Bone marrow (tissue), 2 donors: Measurements from ENCODE around the gene TPST1.
"Not testable (repeated sequence)": the region's sequence is repeated elsewhere in the genome, so short reads cannot be mapped to it uniquely, and the experiment has no call there.

Experiments
- DNase-seq, 2 donors: peaks; one replicate each; lab custom pipeline; 2025; lab: John Stamatoyannopoulos, UW

TPST1 gene

DNA sequence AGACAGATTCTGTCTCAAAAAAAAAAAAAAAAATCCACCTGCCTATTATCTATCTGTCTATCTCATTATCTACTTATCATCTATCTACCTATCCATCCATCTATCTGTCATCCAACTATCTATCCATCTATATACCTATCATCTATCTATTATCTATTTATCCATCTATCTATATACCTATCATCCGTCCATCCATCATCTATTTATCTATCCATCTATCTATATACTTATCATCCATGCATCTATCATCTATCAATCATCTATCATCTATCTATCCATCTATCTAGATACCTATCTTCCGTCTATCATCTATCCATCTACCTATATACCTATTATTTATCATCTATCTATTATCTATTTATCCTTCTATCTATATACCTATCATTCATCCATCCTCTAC, 16.5 kb upstream of the TPST1 start:
- no peak for DNase-seq

DNA sequence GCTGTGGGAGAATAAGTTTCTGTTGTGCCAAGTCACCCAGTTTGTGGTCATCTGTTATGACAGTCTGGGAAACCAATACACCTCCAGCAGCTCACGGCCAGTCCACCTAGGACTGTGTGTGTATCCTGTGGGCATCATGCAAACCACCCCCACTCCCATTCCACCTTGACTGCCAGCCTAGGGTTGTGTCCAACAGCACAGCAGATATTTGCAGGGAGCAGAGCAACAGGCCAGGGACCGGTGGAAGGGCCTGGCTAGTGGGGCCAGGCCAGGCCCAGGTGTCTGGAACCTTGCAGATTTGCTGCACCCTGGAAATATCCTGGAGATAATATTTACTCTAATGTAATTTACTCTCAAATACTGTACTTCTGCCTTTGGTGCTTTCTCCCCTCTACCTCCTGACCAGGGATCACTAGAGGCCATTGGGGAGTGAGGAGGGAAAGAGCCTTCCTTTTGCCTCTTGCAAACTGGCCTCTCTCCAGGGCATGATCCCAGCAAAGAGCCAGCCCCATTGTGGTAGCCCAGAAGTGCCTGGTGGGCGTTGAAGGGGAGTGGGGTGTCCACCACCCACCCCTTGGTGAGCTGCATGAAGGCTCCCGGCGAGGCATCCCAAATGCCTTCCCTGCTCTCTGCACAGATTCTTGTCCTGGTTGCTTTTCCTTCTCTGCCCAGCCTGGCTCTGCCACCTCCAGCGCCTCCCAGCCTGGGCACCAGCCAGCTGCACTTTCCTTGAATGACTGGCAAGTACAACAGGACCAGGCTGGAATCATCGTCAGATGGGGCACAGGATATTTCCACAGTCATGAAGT, 15.2 kb upstream of the TPST1 start:
- DNase-seq, result no peak

- no peak for DNase-seq
These were observed 14.7 kb upstream of the TPST1 start for GRCh38 chr7:66190504-66190857.

DNA sequence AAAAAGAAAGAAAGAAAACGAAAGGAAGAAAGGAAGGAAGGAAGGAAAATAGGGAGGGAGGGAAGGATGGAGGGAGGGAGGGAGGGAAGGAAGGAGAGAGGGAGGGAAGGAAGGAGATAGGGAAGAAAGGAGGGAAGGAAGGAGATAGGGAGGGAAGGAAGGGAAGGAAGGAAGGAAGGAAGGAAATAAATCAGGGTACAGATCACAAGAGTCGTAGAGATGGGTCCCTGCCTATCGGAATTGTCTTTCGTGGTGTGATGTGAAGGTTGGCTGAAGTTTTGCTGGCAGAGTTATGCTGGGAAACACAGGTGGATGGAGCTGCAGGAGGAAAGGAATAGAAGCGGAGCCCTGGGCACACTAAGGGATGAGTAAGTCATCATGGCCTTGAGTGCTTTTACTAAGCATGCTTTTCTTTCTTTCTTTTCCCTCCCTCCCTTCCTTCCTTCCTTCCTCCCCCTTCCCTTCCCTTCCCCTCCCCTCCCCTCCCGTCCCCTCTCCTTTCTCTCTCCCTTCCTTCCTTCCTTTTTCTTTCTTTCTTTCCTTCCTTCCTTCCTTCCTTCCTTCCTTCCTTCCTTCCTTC, 11.9 kb upstream of the TPST1 start:
- no peak for DNase-seq

GRCh38 chr7:66198469-66198868, 6.7 kb upstream of the TPST1 start:
- DNase-seq, result no peak

DNA sequence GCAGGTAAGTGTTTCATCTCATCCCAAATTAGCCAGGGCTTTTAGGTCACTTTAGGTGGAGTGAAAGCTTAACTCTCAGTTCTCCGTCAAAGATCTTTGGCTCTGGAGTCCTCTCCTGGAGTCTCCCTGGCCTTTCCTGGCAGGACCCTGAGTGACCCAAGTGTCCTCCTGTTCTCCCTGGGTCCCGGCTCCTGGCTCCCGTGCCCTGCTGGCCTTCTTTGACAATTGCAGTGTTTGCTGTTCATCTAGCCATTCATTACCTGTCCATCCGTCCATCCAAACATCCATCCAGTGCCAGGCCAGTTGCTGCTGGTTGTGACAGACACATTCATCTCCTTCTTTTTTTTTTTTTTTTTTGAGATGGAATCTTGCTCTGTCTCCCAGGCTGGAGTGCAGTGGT, 6.2 kb upstream of the TPST1 start:
- DNase-seq, result no peak

GRCh38 chr7:66202441-66202840, 2.7 kb upstream of the TPST1 start:
- DNase-seq, result no peak

DNA sequence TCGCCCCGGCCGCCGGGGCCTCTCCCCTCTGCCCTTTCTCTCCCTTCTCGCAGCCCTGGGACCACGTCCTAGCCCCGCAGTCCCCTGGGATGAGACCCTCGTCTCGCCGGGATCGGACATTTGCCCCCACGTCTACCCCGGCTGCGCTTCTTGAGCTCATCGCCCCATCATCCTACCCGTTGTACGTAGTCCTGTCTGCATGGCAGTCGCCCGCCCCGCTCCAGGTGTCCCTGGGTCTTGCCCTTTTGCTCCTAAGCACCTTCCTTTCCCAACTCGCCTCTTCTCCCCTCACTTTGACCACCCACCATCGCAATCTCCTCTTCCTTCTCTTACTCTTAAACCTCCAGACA, 582 bp downstream of the TPST1 start:
- no peak for DNase-seq

DNA sequence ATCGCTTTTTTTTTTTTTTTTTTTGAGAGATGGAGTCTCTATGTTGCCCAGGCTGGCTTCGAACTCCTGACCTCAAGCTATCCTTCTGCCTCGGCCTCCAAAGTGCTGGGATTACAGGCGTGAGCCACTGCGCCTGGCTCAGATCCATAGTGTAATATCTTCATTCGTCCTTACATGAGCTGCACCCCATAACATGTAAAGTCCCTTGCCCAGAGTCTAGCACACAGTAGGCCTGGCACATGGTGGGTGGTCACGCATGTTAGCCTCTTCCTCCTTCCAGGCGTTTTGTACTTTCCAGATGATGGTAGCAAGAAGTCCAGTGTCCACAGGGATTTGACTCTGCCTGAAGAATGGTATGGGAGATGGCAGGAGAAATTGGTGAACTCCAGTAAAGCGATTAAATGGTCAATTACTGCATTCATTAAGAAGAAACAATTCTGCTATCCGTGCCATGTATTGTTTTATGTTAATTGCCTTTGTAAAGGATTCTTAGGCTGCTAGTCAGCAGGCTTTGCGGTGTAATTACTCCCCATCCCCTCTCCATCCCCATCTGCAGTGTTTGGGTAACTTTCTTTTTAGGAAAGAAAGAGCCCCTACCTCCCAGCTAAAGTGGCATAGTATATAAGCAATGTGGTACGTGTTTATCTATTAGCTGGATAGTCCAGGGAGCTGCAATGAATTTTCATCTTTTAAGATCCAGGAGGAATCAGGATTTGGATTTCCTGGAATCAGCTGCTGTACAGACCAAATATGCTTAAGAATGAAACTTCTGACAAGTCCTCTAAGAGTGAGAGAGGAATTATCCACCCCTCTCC, 1.2 kb downstream of the TPST1 start:
- DNase-seq, result no peak

DNA sequence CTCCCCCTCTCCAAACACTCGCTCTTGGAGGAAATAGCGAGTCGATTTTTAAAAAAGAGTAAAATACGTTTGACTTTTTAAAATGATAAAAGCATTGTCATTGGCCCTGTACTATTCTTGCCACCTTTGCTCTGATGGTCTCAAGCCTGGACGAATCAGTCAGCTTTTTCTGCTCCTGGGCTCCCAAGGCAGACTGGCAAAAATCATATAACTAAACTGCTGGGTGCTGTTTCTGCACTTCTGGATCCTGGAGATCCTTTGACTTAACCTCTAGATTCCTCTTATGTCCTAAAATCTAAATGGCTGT, 1.8 kb downstream of the TPST1 start:
- DNase-seq, result no peak

DNA sequence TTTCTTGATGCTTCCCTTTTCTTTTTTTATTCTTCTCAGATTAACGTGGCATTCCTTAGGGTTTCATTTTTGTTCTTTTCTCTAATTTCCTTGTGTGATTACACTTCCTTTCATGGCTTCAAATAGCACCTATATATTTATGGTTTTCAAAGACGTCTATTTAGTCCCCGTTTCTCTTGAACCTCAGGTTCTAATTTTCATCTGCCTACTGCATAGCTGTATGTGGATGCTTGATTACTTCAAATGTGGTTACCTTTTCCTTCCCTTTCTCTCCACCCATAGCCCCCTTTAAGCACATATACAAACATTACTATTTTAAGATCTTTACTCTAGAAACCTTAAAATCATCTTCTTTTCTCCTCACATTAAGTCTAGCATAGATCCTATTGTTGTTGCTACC, 2.4 kb downstream of the TPST1 start:
- no peak for DNase-seq

DNA sequence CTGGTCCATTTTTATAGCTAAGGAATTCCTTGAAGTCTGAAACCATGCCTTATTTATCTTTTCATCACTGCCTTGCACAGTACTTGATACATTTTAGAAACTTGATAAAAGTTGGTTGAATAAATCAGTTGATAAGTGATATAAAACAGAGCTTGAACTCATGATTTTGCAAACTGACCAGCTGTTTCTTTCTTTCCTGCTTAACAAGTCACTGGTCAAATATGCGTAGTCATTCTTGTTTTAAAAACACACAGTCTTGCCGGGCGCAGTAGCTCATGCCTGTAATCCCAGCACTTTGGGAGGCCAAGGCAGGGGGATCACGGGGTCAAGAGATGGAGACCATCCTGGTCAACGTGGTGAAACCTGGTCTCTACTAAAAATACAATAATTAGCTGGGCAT, 6.3 kb downstream of the TPST1 start:
- DNase-seq, result no peak

DNA sequence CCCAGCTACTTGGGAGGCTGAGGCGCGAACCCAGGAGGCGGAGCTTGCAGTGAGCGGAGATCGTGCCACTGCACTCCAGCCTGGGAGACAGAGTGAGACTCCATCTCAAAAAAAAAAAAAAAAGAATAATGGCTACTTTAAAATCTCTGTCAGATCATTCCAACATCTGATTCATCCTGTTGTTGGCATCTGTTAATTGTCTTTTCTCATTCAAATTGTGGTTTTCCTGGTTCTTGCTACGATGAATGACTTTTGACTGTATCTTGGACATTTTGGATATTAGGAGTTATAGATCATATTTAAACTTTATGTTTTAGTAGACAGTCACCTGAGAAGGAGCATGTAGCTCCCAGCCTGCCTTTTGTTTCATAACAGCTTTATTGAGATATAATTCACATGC, 8.5 kb downstream of the TPST1 start:
- no peak for DNase-seq

GRCh38 chr7:66216687-66217086, 11.6 kb downstream of the TPST1 start:
- no peak for DNase-seq

GRCh38 chr7:66219805-66220204, 14.7 kb downstream of the TPST1 start:
- no peak for DNase-seq

DNA sequence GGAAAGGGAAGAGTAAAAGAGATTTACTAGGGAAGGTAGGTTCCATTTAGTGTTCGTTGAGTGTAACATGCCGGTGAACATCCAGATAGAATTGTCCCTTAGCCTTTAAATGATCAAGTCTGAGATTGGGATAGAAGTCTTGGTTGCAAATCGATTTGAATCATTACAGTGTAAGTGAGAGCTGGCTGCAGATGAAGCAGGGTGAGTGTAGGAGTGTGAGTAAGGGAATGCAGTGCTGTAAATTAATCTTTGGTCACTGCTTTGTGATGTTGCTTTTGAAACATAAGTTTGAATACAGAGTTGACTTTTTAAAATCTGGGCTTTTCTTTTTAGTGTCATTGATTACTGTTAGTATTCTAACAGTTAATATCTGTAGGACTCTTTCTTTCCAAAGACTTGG, 16.3 kb downstream of the TPST1 start:
- DNase-seq, result no peak

- no peak for DNase-seq
These were observed 22.7 kb downstream of the TPST1 start for GRCh38 chr7:66227808-66228207.

DNA sequence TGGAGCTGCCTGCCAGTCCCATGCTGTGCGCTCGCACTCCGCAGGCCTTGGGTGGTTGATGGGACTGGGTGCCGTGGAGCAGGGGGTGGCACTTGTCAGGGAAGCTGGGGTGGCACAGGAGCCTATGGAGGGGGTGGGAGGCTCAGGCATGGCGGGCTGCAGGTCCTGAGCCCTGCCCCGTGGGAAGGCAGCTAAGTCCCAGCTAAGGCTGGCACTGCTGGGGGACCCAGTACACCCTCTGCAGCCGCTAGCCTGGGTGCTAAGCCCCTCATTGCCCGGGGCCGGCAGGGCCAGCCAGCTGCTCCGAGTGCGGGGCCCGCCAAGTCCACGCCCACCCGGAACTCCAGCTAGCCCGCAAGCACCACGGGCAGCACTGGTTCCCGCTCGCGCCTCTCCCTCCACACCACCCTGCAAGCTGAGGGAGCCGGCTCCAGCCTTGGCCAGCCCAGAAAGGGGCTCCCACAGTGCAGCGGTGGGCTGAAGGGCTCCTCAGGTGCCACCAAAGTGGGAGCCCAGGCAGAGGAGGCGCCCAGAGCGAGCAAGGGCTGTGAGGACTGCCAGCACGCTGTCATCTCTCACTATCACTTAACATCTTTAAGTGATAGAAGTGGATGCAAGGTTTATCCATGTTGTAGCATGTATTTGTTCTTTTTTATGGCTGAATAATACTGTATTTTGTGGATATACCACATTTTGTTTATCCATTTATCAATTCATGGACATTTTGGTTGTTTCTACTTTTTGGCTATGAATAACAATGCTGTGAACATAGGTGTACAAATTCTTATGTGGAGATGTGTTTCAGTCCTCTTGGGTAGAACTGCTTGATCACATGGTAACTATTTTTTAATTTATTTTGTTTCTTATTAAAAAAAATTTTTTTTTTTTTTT, 26.4 kb downstream of the TPST1 start:
- DNase-seq, result not testable (repeated sequence)

GRCh38 chr7:66233638-66234037, 28.5 kb downstream of the TPST1 start:
- no peak for DNase-seq

- DNase-seq, result no peak
These were observed 31.7 kb downstream of the TPST1 start for GRCh38 chr7:66236713-66237303.

- no peak for DNase-seq
These were observed 33.0 kb downstream of the TPST1 start for GRCh38 chr7:66237906-66238772.
